ENCODE data around the gene PKP1.
A peak's percentile ranks its signal among the peaks of the same experiment; 100 is the strongest.

PKP1 gene

DNA sequence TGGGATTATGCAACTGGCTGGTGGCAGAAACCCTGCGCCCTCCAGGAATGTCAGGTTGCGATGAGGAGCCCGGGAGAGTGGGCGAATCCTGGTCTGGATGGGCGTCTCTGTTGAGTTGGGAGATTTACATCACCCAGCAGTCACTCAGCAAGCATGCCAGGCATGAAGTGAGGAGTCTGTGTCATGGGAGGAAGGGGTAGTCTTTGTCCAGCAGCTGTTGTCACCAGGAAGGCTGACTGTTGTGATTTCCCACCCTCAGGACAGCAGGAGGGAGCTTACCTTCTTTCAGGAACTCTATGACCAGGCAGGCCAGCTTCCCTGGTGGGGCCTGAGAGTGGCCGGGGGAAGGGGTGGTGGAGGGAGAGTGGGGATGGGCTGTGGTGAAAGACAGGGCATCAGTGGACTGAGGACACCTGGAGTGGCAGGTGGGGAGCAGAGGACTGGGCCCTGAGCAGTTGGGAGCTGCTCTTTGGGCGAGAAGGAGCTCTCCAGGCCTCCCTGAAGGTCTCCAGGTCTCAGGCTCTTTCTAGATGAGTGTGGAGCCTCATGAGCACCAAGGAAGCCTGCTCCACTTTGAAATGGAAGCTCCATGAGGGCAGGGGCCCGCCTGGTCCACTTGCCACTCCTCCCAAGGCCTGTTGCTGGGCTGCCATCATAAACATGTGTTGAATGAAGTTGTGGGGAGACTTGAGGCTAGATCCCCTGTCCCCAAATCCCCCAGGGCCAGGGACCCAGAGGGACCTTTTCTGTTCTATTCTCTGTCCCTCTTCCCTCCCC lies 21.3 kb upstream of the PKP1 start:
- Histone ChIP-seq H3K9me2 (replicated peaks; ENCODE audit: insufficient read depth, low read length) (no peaks in the 10 kb centered on the region), H3F3A (ENCODE audit: insufficient read depth, low read length) (no peaks in the 10 kb centered on the region), H3K9ac (ENCODE audit: low read length) (no peak overlapping the region), H3K27me3 (replicated peaks; ENCODE audit: insufficient read depth, low read length) (peaks cover 10% of the 10 kb centered on the region), H3K4me3 (ENCODE audit: low read length) (no peak overlapping the region), H2AFZ (ENCODE audit: low read length) (no peak overlapping the region), H3K36me3 (replicated peaks; ENCODE audit: insufficient read depth, low read length) (no peaks in the 10 kb centered on the region), H3K79me2 (ENCODE audit: low read length) (no peaks in the 10 kb centered on the region), H3K9me3 (replicated peaks; ENCODE audit: insufficient read depth, low read length) (no peaks in the 10 kb centered on the region), H4K20me1 (ENCODE audit: insufficient read depth, low read length) (no peaks in the 10 kb centered on the region), H3K4me2 (ENCODE audit: low read depth, low read length) (no peak overlapping the region), H3K4me1 (ENCODE audit: low read length) (no peaks in the 10 kb centered on the region), H3K27ac (ENCODE audit: low read length) (no peak overlapping the region)
- no peak for DNase-seq
- TF ChIP-seq EZH2 (optimal IDR thresholded peaks at IDR 0.05; ENCODE audit: low read depth, low read length): no peak
- no peak for TF ChIP-seq EZH2phosphoT487 (IDR thresholded peaks at IDR 0.05; ENCODE audit: low read length)
- TF ChIP-seq, protein P1, sequence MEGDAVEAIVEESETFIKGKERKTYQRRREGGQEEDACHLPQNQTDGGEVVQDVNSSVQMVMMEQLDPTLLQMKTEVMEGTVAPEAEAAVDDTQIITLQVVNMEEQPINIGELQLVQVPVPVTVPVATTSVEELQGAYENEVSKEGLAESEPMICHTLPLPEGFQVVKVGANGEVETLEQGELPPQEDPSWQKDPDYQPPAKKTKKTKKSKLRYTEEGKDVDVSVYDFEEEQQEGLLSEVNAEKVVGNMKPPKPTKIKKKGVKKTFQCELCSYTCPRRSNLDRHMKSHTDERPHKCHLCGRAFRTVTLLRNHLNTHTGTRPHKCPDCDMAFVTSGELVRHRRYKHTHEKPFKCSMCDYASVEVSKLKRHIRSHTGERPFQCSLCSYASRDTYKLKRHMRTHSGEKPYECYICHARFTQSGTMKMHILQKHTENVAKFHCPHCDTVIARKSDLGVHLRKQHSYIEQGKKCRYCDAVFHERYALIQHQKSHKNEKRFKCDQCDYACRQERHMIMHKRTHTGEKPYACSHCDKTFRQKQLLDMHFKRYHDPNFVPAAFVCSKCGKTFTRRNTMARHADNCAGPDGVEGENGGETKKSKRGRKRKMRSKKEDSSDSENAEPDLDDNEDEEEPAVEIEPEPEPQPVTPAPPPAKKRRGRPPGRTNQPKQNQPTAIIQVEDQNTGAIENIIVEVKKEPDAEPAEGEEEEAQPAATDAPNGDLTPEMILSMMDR (IDR thresholded peaks at IDR 0.05; ENCODE audit: low read length): no peak

DNA sequence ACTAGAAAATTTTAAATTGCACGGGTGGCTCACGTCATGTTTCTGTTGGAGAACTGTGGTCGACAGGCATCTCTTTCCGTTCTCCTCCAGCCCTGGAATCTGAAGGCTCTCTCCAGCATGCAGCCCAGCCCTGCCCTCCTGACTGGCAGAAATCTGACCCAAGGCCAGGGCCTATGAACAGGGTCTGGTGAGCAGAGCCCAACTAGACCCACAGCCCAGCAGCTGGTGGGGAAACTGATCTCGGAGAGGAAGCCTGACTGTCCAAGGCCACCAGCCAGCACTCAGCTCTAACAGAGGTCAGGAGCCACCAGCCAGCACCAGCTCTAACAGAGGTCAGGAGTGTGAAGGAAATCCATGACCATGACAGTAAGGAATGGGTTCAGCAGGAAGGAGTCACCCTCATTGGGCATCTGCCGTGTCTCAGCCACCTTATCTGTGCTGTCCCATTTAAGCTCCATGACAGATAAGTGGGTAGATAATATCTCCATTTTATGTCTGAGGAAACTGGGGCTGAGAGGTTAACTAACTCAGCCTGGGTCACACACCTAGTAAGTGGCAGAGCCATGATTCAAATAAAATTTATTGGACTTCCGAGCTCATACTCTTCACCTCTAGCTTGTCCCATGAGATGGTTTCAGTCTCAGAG lies 20.2 kb upstream of the PKP1 start:
- no peaks in the 10 kb centered on the region for H3K4me1 ChIP-seq (ENCODE audit: low read length)
- TF ChIP-seq EZH2phosphoT487 (IDR thresholded peaks at IDR 0.05; ENCODE audit: low read length) (no peak), EZH2 (optimal IDR thresholded peaks at IDR 0.05; ENCODE audit: low read depth, low read length) (no peak)
- TF ChIP-seq, protein P1 (IDR thresholded peaks at IDR 0.05; ENCODE audit: low read length): no peak
- H4K20me1 ChIP-seq (ENCODE audit: insufficient read depth, low read length): no peaks in the 10 kb centered on the region
- no peaks in the 10 kb centered on the region for H3K9me3 ChIP-seq (replicated peaks; ENCODE audit: insufficient read depth, low read length)
- no peak overlapping the region for H3K9ac ChIP-seq (ENCODE audit: low read length)
- peak; percentile 2 for DNase-seq
- no peaks in the 10 kb centered on the region for H3K79me2 ChIP-seq (ENCODE audit: low read length)
- H3K4me3 ChIP-seq (ENCODE audit: low read length): no peak overlapping the region
- H3K27me3 ChIP-seq (replicated peaks; ENCODE audit: insufficient read depth, low read length): peaks cover 19% of the 10 kb centered on the region
- H2AFZ ChIP-seq (ENCODE audit: low read length): no peak overlapping the region
- no peak overlapping the region for H3K27ac ChIP-seq (ENCODE audit: low read length)
- no peaks in the 10 kb centered on the region for H3K9me2 ChIP-seq (replicated peaks; ENCODE audit: insufficient read depth, low read length)
- no peaks in the 10 kb centered on the region for H3F3A ChIP-seq (ENCODE audit: insufficient read depth, low read length)
- H3K4me2 ChIP-seq (ENCODE audit: low read depth, low read length): no peak overlapping the region
- no peaks in the 10 kb centered on the region for H3K36me3 ChIP-seq (replicated peaks; ENCODE audit: insufficient read depth, low read length)

DNA sequence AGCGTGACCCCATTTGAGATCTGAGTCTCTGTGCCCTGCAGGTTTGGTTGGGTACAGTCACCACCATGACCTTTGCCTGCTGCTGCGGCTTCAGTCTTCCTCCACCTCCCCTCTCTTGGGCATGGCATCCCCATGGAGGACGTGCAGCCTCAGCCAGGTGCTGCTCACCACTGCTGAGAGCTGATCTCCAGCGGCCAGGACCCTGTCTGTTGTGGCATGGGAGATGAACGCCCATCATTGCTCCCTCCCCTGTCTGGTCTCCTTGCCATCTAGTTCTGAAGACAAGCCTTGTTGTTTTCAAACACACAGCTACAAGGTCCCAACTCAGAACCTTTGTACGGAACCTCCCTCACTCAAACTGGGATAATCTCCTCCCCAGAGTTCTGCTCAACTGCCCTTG lies 19.2 kb upstream of the PKP1 start:
- TF ChIP-seq, protein P1 (IDR thresholded peaks at IDR 0.05; ENCODE audit: low read length): no peak
- TF ChIP-seq EZH2 (optimal IDR thresholded peaks at IDR 0.05; ENCODE audit: low read depth, low read length) (no peak), EZH2phosphoT487 (IDR thresholded peaks at IDR 0.05; ENCODE audit: low read length) (no peak)
- H3K9me2 ChIP-seq (replicated peaks; ENCODE audit: insufficient read depth, low read length): no peaks in the 10 kb centered on the region
- H3K36me3 ChIP-seq (replicated peaks; ENCODE audit: insufficient read depth, low read length): no peaks in the 10 kb centered on the region
- no peak overlapping the region for H3K27ac ChIP-seq (ENCODE audit: low read length)
- no peak overlapping the region for H2AFZ ChIP-seq (ENCODE audit: low read length)
- H3K9ac ChIP-seq (ENCODE audit: low read length): no peak overlapping the region
- H3K4me3 ChIP-seq (ENCODE audit: low read length): no peak overlapping the region
- no peak for DNase-seq
- no peak overlapping the region for H3K4me2 ChIP-seq (ENCODE audit: low read depth, low read length)
- H4K20me1 ChIP-seq (ENCODE audit: insufficient read depth, low read length): no peaks in the 10 kb centered on the region
- no peaks in the 10 kb centered on the region for H3K9me3 ChIP-seq (replicated peaks; ENCODE audit: insufficient read depth, low read length)
- H3K79me2 ChIP-seq (ENCODE audit: low read length): no peaks in the 10 kb centered on the region
- peaks cover 19% of the 10 kb centered on the region for H3K27me3 ChIP-seq (replicated peaks; ENCODE audit: insufficient read depth, low read length)
- no peaks in the 10 kb centered on the region for H3F3A ChIP-seq (ENCODE audit: insufficient read depth, low read length)
- H3K4me1 ChIP-seq (ENCODE audit: low read length): no peaks in the 10 kb centered on the region

All from MM.1S (cell line).